Cardiac fibroblast (primary cell): ENCODE results near the gene LIN37.

Experiments
- DNase-seq, 2 donors: peaks; one replicate each; pipeline versions ENCODE4 v3.0.0 to v3.0.0-alpha.2; 2010; ENCODE audit warnings: low read depth in 2 of 2
- H3K4me3 ChIP-seq, 2 donors: replicated peaks in 1 of 2; 1 replicate in 1 of 2; 2 replicates in 1 of 2; pipeline ENCODE4 v1.5.1; 2011; ENCODE audit warnings: low read depth in 2 of 2, low read length in 2 of 2, mild to moderate bottlenecking in 2 of 2, moderate library complexity in 1 of 2
- TF ChIP-seq, protein P1 (sequence below): IDR thresholded peaks from one replicate; pipeline ENCODE4 v1.5.1; 2011; ENCODE audit warnings: low read depth, mild to moderate bottlenecking, low read length, inconsistent platforms

LIN37 gene

DNA sequence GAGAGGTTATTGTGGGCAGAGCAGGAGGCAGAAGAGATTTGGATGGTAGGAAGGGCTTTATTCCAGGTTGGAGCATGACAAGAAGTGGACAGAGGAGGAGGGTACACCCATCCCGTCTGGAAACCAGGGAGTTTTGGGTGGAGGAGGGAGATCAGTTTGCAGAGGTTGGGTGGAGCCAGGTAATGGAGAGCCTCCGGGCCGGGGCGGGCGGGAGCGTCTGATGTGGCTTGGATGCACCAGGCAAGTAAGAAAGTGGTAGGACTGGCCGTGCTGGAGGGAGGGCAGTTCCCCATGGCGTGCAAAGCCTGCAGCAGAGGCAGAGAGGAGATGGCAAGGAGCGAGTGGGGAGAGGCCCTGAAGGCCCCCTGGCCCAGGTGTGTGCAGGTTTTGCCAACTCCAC is 17.0 kb upstream of the LIN37 start:
- no peak for DNase-seq
- TF ChIP-seq, protein P1, sequence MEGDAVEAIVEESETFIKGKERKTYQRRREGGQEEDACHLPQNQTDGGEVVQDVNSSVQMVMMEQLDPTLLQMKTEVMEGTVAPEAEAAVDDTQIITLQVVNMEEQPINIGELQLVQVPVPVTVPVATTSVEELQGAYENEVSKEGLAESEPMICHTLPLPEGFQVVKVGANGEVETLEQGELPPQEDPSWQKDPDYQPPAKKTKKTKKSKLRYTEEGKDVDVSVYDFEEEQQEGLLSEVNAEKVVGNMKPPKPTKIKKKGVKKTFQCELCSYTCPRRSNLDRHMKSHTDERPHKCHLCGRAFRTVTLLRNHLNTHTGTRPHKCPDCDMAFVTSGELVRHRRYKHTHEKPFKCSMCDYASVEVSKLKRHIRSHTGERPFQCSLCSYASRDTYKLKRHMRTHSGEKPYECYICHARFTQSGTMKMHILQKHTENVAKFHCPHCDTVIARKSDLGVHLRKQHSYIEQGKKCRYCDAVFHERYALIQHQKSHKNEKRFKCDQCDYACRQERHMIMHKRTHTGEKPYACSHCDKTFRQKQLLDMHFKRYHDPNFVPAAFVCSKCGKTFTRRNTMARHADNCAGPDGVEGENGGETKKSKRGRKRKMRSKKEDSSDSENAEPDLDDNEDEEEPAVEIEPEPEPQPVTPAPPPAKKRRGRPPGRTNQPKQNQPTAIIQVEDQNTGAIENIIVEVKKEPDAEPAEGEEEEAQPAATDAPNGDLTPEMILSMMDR, result no peak
- no peak overlapping the region for H3K4me3 ChIP-seq

DNA sequence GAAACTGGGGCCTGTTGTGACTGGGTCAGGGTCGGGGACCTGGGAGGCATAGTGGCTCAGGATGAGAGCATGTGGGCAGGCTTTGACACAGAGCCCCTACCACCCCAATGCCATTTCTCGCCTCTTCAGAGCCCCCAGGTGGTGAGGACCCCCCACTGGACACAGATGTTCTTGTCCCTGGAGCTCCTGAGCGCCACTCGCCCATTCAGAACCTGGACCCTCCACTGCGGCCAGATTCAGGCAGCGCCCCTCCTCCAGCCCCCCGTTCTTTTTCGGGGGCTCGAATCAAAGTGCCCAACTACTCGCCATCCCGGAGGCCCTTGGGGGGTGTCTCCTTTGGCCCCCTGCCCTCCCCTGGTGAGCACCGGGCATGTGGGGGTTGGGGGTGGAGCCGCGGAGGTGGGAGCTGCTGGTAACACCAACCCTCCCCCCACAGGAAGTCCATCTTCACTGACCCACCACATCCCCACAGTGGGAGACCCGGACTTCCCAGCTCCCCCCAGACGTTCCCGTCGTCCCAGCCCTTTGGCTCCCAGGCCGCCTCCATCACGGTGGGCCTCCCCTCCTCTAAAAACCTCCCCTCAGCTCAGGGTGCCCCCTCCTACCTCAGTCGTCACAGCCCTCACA is 16.5 kb upstream of the LIN37 start:
- DNase-seq, result no peak
- no peak overlapping the region for H3K4me3 ChIP-seq
- TF ChIP-seq, protein P1, result no peak

DNA sequence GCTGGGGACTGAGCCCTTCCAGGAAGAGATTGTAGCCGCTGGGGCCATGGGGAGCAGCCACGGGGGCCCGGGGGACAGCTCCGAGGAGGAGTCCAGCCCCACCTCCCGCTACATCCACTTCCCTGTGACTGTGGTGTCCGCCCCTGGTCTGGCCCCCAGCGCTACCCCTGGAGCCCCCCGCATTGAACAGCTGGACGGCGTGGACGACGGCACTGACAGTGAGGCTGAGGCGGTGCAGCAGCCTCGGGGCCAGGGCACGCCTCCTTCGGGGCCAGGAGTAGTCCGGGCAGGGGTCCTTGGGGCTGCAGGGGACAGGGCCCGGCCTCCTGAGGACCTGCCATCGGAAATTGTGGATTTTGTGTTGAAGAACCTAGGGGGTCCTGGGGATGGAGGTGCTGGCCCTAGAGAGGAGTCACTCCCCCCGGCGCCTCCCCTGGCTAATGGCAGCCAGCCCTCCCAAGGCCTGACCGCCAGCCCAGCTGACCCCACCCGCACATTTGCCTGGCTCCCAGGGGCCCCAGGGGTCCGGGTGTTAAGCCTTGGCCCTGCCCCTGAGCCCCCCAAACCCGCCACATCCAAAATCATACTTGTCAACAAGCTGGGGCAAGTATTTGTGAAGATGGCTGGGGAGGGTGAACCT is 15.7 kb upstream of the LIN37 start:
- no peak overlapping the region for H3K4me3 ChIP-seq
- DNase-seq, result no peak
- TF ChIP-seq, protein P1, result no peak

DNA sequence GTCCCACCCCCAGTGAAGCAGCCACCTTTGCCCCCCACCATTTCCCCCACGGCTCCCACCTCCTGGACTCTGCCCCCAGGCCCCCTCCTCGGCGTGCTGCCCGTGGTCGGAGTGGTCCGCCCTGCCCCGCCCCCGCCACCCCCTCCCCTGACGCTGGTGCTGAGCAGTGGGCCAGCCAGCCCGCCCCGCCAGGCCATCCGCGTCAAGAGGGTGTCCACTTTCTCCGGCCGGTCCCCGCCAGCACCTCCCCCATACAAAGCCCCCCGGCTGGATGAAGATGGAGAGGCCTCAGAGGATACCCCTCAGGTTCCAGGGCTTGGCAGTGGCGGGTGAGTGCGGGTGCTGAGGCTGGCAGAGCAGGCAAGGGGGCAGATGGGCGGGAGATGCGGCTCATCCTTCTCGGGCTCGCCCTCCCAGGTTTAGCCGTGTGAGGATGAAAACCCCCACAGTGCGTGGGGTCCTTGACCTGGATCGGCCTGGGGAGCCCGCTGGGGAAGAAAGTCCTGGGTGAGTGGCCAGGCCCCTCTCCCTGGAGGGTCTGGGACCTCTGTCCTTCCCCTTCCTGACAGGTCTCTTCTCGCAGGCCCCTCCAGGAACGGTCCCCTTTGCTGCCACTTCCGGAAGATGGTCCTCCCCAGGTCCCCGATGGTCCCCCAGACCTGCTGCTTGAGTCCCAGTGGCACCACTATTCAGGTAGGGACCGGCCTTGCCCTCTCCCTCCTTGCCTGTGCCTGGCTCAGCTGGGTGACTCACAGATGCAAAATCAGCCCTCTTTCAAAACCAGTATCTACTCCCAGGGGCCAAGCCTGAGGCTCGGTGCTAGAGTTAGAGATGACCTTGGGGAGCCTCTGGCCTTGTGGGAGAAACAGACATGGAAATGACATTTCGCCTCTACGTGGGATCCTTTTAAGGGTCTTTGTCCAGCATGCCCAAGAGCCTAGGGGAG is 14.9 kb upstream of the LIN37 start:
- DNase-seq, result no peak
- TF ChIP-seq, protein P1, result no peak
- H3K4me3 ChIP-seq, result no peak overlapping the region

DNA sequence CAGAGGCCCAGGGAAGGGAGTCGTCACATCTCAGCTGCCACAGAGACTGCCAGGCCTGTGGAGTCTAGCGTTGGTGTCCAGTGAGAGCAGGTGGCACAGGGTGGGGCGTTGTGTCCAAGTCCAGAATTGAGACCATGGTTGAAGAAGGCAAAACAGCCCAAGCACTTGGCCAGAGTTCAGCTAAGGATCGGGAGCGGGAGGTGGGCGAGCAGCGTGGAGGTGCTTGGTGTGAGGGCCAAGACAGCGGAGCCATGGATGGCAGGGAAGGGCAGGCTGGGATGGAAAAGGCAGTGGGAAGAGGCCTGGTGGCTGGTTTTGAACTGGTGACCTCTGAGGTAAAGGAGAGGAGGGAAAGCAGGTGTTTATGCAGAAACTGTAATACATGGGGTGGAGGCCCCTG is 14.1 kb upstream of the LIN37 start:
- DNase-seq, result no peak
- TF ChIP-seq, protein P1, result no peak
- H3K4me3 ChIP-seq, result no peak overlapping the region

DNA sequence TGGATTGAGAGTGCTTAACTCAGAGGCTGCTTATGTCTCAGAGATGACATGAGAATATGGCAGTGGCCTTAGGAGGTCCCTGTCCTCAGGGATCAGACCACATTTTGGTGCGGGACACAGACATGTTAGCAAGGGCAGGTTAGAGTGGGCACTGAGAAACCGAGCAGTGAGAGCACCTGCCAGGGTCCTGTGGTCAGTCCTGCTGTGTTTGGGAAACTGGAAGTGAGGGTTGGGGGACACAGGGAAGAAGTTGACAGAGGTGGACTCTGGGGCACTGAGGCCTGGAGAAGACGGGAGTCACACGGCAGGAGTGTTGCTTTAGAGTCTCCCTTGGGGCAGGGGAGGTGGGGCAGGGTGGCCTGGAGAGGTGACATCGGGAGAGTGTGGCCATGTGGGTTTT is 13.5 kb upstream of the LIN37 start:
- H3K4me3 ChIP-seq, result no peak overlapping the region
- TF ChIP-seq, protein P1, result no peak

More for the DNA sequence above, 13.5 kb upstream of the LIN37 start:
- no peak for DNase-seq
